HK-2 (cell line): Measurements from ENCODE around the gene CHAC1.

Experiments
- DNase-seq: peaks from one replicate; pipeline ENCODE4 v3.0.0-alpha.2; 2018; ENCODE audit not compliant: unreplicated experiment

CHAC1 gene

DNA sequence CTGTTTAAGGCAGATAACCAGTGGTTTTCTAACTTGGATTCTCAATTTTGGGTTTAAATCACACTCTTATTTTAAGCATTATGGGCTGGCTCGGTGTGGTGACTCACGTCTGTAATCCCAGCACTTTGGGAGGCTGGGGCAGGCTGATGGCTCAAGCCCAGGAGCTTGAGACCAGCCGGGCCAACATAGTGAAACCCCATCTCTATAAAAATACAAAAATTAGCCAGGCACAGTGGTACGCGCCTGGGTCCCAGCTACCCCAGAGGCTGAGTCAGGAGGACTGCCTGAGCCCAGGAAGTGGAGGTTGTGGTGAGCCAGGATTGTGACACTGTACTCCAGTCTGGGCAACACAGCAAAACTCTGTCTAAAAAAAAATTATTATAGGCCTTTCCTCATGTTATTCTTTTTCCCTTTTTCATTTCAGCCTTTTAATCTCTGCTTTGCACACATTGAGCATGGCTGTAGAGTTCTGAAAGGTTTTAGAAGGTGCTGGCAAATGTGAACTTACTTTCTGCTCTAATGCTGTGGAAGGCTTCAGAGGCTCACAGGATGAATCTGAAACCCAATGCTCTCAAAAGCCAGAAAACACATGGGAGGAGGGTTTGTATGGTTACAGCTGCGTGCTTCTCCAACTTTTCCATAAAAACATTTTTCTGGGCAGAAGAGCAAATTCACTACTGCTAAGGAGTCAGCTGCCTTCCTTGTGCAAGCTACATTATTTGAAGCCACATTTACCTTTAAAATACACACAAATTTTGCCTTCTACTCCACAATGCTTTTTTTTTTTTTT, 32.5 kb downstream of the CHAC1 start:
- DNase-seq = no peak

GRCh38 chr15:40986820-40987219, 33.5 kb downstream of the CHAC1 start:
- DNase-seq = no peak

- DNase-seq = no peak
These were observed 34.9 kb downstream of the CHAC1 start for GRCh38 chr15:40988156-40988555.

DNA sequence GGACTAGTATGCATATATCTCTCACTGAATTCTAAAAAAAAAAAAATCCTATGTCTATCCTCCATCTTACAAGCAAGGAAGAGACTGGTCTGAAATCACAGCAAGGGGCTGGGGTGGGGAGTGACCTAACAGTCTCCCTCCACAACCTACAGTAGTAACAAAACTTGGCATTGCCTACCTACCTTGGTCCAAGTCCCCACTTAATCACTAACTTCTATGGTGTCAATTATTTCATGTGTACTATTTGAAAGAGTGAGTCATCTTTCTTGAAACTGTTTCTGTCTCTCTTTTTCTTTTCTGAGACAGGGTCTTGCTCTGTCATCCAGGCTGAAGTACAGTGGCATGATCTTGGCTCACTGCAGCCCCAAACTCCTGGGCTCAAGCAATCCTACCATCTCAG, 36.8 kb downstream of the CHAC1 start:
- no peak for DNase-seq

- DNase-seq = no peak
These were observed 37.5 kb downstream of the CHAC1 start for GRCh38 chr15:40990789-40991188.

DNA sequence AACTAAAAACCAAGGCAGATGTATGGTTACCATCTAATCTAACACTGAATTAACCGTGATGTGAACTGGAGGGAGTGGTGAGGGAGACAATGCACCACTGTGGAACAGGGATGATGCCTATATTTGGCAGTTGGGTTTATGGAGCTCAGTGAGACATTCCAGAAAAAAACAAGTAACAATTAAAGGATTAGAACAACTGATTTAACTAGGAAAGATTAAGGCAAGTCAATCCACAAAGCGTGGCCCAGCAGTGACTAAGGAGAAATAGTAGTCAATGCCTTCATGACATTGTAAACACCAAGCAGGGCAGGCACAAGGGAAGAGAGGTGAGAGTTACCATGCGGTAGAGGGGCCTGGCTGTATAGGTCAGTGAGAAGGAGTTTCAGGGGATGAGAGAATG, 38.1 kb downstream of the CHAC1 start:
- DNase-seq = no peak

DNA sequence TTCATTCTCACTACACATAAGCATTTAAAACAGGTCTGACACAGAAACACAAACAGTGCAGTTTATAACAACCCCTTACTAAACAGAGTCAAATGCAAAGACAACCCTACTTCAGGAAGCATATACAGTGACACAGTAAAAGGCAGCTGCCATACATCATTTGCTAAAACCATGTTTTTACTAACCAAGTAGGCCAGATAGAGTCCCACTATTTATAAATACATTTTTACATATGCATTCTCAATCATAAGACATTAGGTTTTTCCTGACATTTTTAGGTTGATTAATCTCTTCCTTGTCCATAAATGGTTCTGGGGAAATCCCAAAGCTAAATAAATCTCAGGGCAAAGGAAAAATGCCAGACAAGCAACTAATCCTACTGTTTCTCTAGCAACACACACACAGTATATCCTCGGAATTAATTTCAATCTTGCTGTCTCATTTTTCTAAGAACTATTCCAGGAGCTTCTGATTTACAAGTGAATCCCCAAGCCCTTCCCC, 39.0 kb downstream of the CHAC1 start:
- no peak for DNase-seq

DNA sequence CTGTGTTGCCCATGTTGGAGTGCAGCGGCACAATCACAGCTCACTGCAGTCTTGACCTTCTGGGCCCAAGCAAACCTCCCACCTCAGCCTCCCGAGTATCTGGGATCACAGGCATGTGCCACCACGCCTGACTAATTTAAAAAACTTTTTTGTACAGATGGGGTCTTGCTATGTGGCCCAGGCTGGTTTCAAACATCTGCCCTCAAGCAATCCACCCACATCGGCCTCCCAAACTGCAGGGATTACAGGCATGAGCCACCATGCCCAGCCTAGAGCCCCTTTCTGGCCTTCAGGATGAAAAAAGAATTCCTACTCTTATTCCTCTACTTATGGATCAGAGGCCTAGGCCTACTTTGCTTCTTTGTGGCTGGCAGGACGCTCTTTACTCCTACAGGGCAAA, 39.6 kb downstream of the CHAC1 start:
- no peak for DNase-seq

GRCh38 chr15:40995656-40996055, 42.4 kb downstream of the CHAC1 start:
- DNase-seq = no peak

DNA sequence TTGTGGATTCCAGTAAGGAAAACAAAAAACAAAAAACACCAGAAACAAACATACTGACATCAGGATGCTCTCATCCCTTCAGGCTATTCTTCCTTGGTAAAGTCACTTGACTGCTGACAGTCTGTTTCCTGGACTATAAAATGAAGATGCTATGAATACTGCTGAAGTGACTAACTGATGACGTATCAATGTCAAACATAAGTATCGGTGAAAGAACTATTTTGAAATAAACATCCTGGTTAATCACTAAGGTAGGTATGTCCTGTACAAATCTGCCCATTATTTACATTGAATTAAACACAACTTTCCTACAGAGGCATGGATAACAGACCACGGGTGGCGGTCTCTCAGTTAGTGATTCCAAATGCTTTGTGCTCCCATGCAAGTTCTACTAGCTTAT, 45.9 kb downstream of the CHAC1 start:
- DNase-seq = no peak

GRCh38 chr15:41001524-41002214, 48.4 kb downstream of the CHAC1 start:
- no peak for DNase-seq

GRCh38 chr15:41004490-41004889, 51.2 kb downstream of the CHAC1 start:
- no peak for DNase-seq
